IMR-90 (cell line): Measurements from ENCODE around the gene TBC1D1. TPM values are rescaled to one million over a fixed set of nuclear protein-coding genes. Genes with fewer than 3 reads are reported as not detected.

ENCODE experiments used
- ATAC-seq: fragments of 200-7000 bp; cut with Tn5 transposase; 2 replicates; pipeline ENCODE4 v1.9.1; 2020; ENCODE audit warnings: low read depth, mild to moderate bottlenecking, moderate library complexity
- BruUV-seq: library from RNA; stranded (reverse); fragments of 400-500 nt; replicated peaks from 2 replicates; lab custom pipeline; 2021; lab: Mats Ljungman, UMichigan
- CTCF ChIA-PET: fragments of 300-600 bp; formaldehyde crosslinking; extraction: SDS; loops from one replicate; lab custom pipeline; 2021; ENCODE audit warnings: antibody characterized with exemption; lab: Yijun Ruan, JAX
- POLR2A ChIA-PET: fragments of 300-600 bp; sonication (Branson Sonifier 250); formaldehyde crosslinking; loops from one replicate; lab custom pipeline; 2022; ENCODE audit warnings: antibody characterized with exemption; ENCODE audit not compliant: unreplicated experiment; lab: Charles Lee
- DNase-seq: peaks from one replicate; pipeline ENCODE4 v3.0.0; 2013
- H2AFZ ChIP-seq: replicated peaks from 2 replicates; pipeline ENCODE3; 2013; ENCODE audit warnings: low read length, mild to moderate bottlenecking; ENCODE audit not compliant: poor library complexity
- H2AK5ac ChIP-seq: 2 replicates; pipeline ENCODE4 v1.6.1; 2013; ENCODE audit warnings: low read depth, low read length, inconsistent platforms
- H2AK9ac ChIP-seq: replicated peaks from 2 replicates; pipeline ENCODE3; 2013; ENCODE audit warnings: mild to moderate bottlenecking, low read depth, low read length, moderate library complexity; ENCODE audit not compliant: poor library complexity
- H2BK120ac ChIP-seq: 2 replicates; pipeline ENCODE4 v1.6.1; 2013; ENCODE audit warnings: low read depth, low read length, inconsistent platforms
- H2BK15ac ChIP-seq: 3 replicates; pipeline ENCODE4 v1.6.1; 2013; ENCODE audit warnings: low read depth, low read length, inconsistent platforms
- H2BK20ac ChIP-seq: 2 replicates; pipeline ENCODE4 v1.6.1; 2013; ENCODE audit warnings: low read depth, mild to moderate bottlenecking, inconsistent platforms, low read length, moderate library complexity
- H2BK5ac ChIP-seq: 2 replicates; pipeline ENCODE4 v1.6.1; 2013; ENCODE audit warnings: mild to moderate bottlenecking, low read depth, low read length, inconsistent platforms; ENCODE audit not compliant: poor library complexity, severe bottlenecking
- H3K14ac ChIP-seq: replicated peaks from 2 replicates; pipeline ENCODE4 v1.6.1; 2013; ENCODE audit warnings: low read depth, low read length, inconsistent platforms
- H3K18ac ChIP-seq: 2 replicates; pipeline ENCODE4 v1.6.1; 2013; ENCODE audit warnings: low read depth, low read length, control low read depth
- H3K23ac ChIP-seq: 2 replicates; pipeline ENCODE4 v1.6.1; 2013; ENCODE audit warnings: low read depth, low read length, inconsistent platforms
- H3K27ac ChIP-seq: 2 replicates; pipeline ENCODE4 v1.5.1; 2013; ENCODE audit warnings: mild to moderate bottlenecking, control low read depth, low read length; ENCODE audit not compliant: insufficient read depth
- H3K27me3 ChIP-seq: 2 replicates; pipeline ENCODE4 v1.6.1; 2013; ENCODE audit warnings: low read length; ENCODE audit not compliant: control insufficient read depth, insufficient read depth
- H3K36me3 ChIP-seq: 2 replicates; pipeline ENCODE4 v1.6.1; 2013; ENCODE audit warnings: low read length, mixed read lengths; ENCODE audit not compliant: control insufficient read depth, insufficient read depth
- H3K4ac ChIP-seq: 2 replicates; pipeline ENCODE4 v1.6.1; 2013; ENCODE audit warnings: low read depth, low read length, inconsistent platforms
- H3K4me1 ChIP-seq: 2 replicates; pipeline ENCODE4 v1.6.1; 2013; ENCODE audit warnings: low read length, mixed read lengths; ENCODE audit not compliant: control insufficient read depth, insufficient read depth
- H3K4me2 ChIP-seq: 2 replicates; pipeline ENCODE4 v1.6.1; 2013; ENCODE audit warnings: low read depth, mild to moderate bottlenecking, control low read depth, low read length, moderate library complexity
- H3K4me3 ChIP-seq: 2 replicates; pipeline ENCODE4 v1.5.1; 2013; ENCODE audit warnings: low read depth, mild to moderate bottlenecking, control low read depth, low read length, moderate library complexity; ENCODE audit not compliant: insufficient read depth
- H3K56ac ChIP-seq: 2 replicates; pipeline ENCODE4 v1.6.1; 2013; ENCODE audit warnings: low read length, inconsistent platforms; ENCODE audit not compliant: insufficient read depth; ENCODE audit errors: extremely low read depth
- H3K79me1 ChIP-seq, 2 experiments: 2 replicates each; pipeline ENCODE4 v1.6.1; 2013; ENCODE audit warnings: low read length in 2 of 2, inconsistent platforms in 1 of 2, low read depth in 1 of 2
- H3K9ac ChIP-seq: 2 replicates; pipeline ENCODE4 v1.6.1; 2013; ENCODE audit warnings: low read depth, low read length, control low read depth
- H3K9me1 ChIP-seq: 2 replicates; pipeline ENCODE4 v1.6.1; 2013; ENCODE audit warnings: low read length, inconsistent platforms; ENCODE audit not compliant: insufficient read depth
- H3K9me3 ChIP-seq: 2 replicates; pipeline ENCODE4 v1.6.1; 2013; ENCODE audit warnings: low read length; ENCODE audit not compliant: control insufficient read depth, insufficient read depth
- H4K20me1 ChIP-seq: 2 replicates; pipeline ENCODE4 v1.6.1; 2013; ENCODE audit warnings: low read length, inconsistent platforms; ENCODE audit not compliant: insufficient read depth
- H4K5ac ChIP-seq: 2 replicates; pipeline ENCODE4 v1.6.1; 2013; ENCODE audit warnings: mild to moderate bottlenecking, low read depth, low read length, control low read depth
- H4K8ac ChIP-seq, 2 experiments: 2 replicates each; pipeline ENCODE4 v1.6.1; 2013; ENCODE audit warnings: low read depth in 2 of 2, low read length in 2 of 2, control low read depth in 1 of 2, inconsistent platforms in 1 of 2
- H4K91ac ChIP-seq: 2 replicates; pipeline ENCODE4 v1.6.1; 2013; ENCODE audit warnings: low read depth, low read length, inconsistent platforms; ENCODE audit not compliant: insufficient read depth
- BHLHE40 ChIP-seq: fragments of 150-350 bp; IDR thresholded peaks from 2 replicates; pipeline ENCODE4 v1.6.1; 2016; ENCODE audit warnings: mild to moderate bottlenecking, low read depth, low read length
- CEBPB ChIP-seq: IDR thresholded peaks from 2 replicates; pipeline ENCODE4 v1.6.1; 2012; ENCODE audit warnings: low read depth, low read length, improper control_type of control experiment
- CHD1 ChIP-seq: IDR thresholded peaks from 2 replicates; pipeline ENCODE4 v1.6.1; 2012; ENCODE audit warnings: low read depth, low read length, improper control_type of control experiment
- CTCF ChIP-seq: conservative IDR thresholded peaks from 2 replicates; pipeline ENCODE4 v1.5.1; 2012; ENCODE audit warnings: mild to moderate bottlenecking, low read depth, low read length, improper control_type of control experiment
- FOS ChIP-seq: fragments of 150-350 bp; IDR thresholded peaks from 2 replicates; pipeline ENCODE4 v1.6.1; 2016; ENCODE audit warnings: low read depth, low read length
- MAFK ChIP-seq: IDR thresholded peaks from 2 replicates; pipeline ENCODE4 v1.6.1; 2012; ENCODE audit warnings: low read depth, low read length, improper control_type of control experiment
- MAZ ChIP-seq: IDR thresholded peaks from 2 replicates; pipeline ENCODE4 v1.6.1; 2012; ENCODE audit warnings: low read depth, mild to moderate bottlenecking, low read length, improper control_type of control experiment, moderate library complexity, borderline replicate concordance
- MXI1 ChIP-seq: IDR thresholded peaks from 2 replicates; pipeline ENCODE4 v1.6.1; 2012; ENCODE audit warnings: low read depth, mild to moderate bottlenecking, low read length, moderate library complexity, borderline replicate concordance
- NFE2L2 ChIP-seq: fragments of 150-350 bp; IDR thresholded peaks from 2 replicates; pipeline ENCODE4 v1.6.1; 2016; ENCODE audit warnings: low read depth, mild to moderate bottlenecking, low read length
- POLR2A ChIP-seq: IDR thresholded peaks from 2 replicates; pipeline ENCODE4 v1.6.1; 2012; ENCODE audit warnings: mild to moderate bottlenecking, low read depth, low read length
- RAD21 ChIP-seq: IDR thresholded peaks from 2 replicates; pipeline ENCODE4 v1.6.1; 2012; ENCODE audit warnings: low read length, improper control_type of control experiment
- RCOR1 ChIP-seq: IDR thresholded peaks from 2 replicates; pipeline ENCODE4 v1.6.1; 2012; ENCODE audit warnings: mild to moderate bottlenecking, low read length, improper control_type of control experiment; ENCODE audit not compliant: insufficient replicate concordance
- RFX5 ChIP-seq: IDR thresholded peaks from 2 replicates; pipeline ENCODE4 v1.8.0; 2012; ENCODE audit warnings: low read depth, mild to moderate bottlenecking, low read length, moderate library complexity
- SMC3 ChIP-seq: fragments of 150-350 bp; IDR thresholded peaks from 2 replicates; pipeline ENCODE4 v1.6.1; 2016; ENCODE audit warnings: low read depth, mild to moderate bottlenecking, antibody characterized with exemption, low read length, moderate library complexity
- WGBS, 2 experiments: methylation state at CpG; one replicate each; pipeline versions ENCODE4 v1.1.5 to v1.1.7; 2013; ENCODE audit warnings: missing lambda C conversion rate in 2 of 2; ENCODE audit not compliant: insufficient read length in 1 of 2; ENCODE audit errors: extremely low coverage in 2 of 2; 5-methylcytosine and 5-hydroxymethylcytosine counted together
- dilution Hi-C: fragments of 300-500 bp; cut with HindIII; formaldehyde crosslinking; loops from one replicate; pipeline ENCODE4 v1.14.3; 2018; ENCODE audit warnings: low sequenced_read_pairs; ENCODE audit not compliant: unreplicated experiment
- in situ Hi-C: fragments of 300-500 bp; cut with MboI; formaldehyde crosslinking; loops from 3 replicates; pipeline ENCODE4 v1.14.3; 2019; ENCODE audit warnings: low sequenced_read_pairs, inconsistent platforms, mixed read lengths
- intact Hi-C: fragments of 100-400 bp; cut with micrococcal nuclease; formaldehyde crosslinking; loops from 2 replicates; pipeline ENCODE4 v1.10.0; 2022
- polyA plus RNA-seq, 3 experiments: library from polyadenylated mRNA; depleted of rRNA; stranded (reverse); fragments of >200 nt; gene quantifications; 2 replicates each; pipeline ENCODE4 v1.2.3, GENCODE V29; 2012; ENCODE audit warnings: low replicate concordance in 1 of 3
- total RNA-seq: library from RNA; depleted of rRNA; stranded (reverse); fragments of >200 nt; gene quantifications from 2 replicates; pipeline ENCODE4 v1.2.3, GENCODE V29; 2012
- TF ChIP-seq, protein P1 (sequence below): fragments of 150-350 bp; IDR thresholded peaks from 2 replicates; pipeline ENCODE4 v1.6.1; 2016; ENCODE audit warnings: low read depth, mild to moderate bottlenecking, low read length, moderate library complexity, borderline replicate concordance
- TF ChIP-seq, protein P2 (sequence below): fragments of 150-350 bp; IDR thresholded peaks from 2 replicates; pipeline ENCODE4 v1.6.1; 2017; ENCODE audit warnings: mild to moderate bottlenecking, antibody characterized with exemption, low read length, low read depth

TBC1D1 gene
- total and polyA plus RNA-seq, 2 of the 4 experiments (the other 2 are of a cell fraction): 42.4 to 104 TPM

DNA sequence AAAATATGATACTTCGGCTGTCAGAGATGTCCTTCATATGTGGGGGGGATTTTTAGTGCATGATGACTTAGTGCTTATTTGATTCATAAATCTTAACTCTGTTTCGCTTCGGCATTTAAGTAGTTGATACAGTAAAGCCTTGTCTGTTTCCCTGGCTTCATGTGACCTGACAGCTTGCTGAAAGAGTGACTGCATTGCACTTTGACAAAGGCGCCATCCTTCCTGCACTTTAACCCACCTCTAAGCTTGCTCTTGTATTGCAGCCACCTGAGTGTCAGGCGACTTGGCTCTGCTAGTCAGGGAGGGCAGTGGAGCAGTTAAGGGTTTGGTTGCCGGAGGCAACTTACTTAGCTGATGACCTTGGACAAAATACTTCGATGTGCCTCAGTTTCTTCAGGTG is 134.8 kb downstream of the TBC1D1 start:
- Histone ChIP-seq H4K20me1 (no peaks in the 10 kb centered on the region), H2AFZ (no peak overlapping the region), H2BK120ac (no peak overlapping the region), H4K8ac (no peak overlapping the region), H3K9me3 (no peaks in the 10 kb centered on the region), H3K14ac (no peak overlapping the region), H2AK9ac (no peak overlapping the region), H3K9ac (no peak overlapping the region), H3K4ac (no peak overlapping the region), H3K18ac (no peak overlapping the region), H3K36me3 (peaks cover 8% of the 10 kb centered on the region), H3K27me3 (no peaks in the 10 kb centered on the region), H3K4me1 (peaks cover 2% of the 10 kb centered on the region; the same call in 1 of the 2 replicates), H4K91ac (no peak overlapping the region), H3K27ac (no peak overlapping the region), H3K4me3 (no peak overlapping the region), H3K56ac (no peak overlapping the region), H4K5ac (no peak overlapping the region), H2BK15ac (no peak overlapping the region), H3K23ac (no peak overlapping the region), H3K9me1 (no peaks in the 10 kb centered on the region), H3K79me1 (no peaks in the 10 kb centered on the region), H2AK5ac (no peak overlapping the region), H2BK20ac (no peak overlapping the region), H3K4me2 (no peak overlapping the region), H2BK5ac (no peak overlapping the region)
- no peak for ATAC-seq
- ChIA-PET CTCF (interaction anchor here (1.1 kb wide), 1 partner anchor 224 kb away, joined by 3 read pairs; no protein-coding TSS in a partner anchor), POLR2A (interaction anchor here (0.6 kb wide), 1 partner anchor 249 kb away, joined by 7 read pairs; no protein-coding TSS in a partner anchor)
- no peak for DNase-seq
- in situ Hi-C loops: no loop called here
- intact Hi-C loops: no loop called here
- no CpG with 5 or more reads among the region's 7 CpGs for WGBS, 2 experiments
- TF ChIP-seq RCOR1: no peak
- TF ChIP-seq RFX5: no peak
- TF ChIP-seq, protein P1, sequence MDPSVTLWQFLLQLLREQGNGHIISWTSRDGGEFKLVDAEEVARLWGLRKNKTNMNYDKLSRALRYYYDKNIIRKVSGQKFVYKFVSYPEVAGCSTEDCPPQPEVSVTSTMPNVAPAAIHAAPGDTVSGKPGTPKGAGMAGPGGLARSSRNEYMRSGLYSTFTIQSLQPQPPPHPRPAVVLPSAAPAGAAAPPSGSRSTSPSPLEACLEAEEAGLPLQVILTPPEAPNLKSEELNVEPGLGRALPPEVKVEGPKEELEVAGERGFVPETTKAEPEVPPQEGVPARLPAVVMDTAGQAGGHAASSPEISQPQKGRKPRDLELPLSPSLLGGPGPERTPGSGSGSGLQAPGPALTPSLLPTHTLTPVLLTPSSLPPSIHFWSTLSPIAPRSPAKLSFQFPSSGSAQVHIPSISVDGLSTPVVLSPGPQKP: no peak
- TF ChIP-seq CTCF: no peak
- TF ChIP-seq SMC3: no peak
- TF ChIP-seq POLR2A: no peak
- no peak for TF ChIP-seq FOS
- TF ChIP-seq MXI1: no peak
- TF ChIP-seq, protein P2, sequence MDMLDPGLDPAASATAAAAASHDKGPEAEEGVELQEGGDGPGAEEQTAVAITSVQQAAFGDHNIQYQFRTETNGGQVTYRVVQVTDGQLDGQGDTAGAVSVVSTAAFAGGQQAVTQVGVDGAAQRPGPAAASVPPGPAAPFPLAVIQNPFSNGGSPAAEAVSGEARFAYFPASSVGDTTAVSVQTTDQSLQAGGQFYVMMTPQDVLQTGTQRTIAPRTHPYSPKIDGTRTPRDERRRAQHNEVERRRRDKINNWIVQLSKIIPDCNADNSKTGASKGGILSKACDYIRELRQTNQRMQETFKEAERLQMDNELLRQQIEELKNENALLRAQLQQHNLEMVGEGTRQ: no peak
- no peak for TF ChIP-seq CEBPB
- TF ChIP-seq NFE2L2: no peak
- no peak for TF ChIP-seq MAZ
- TF ChIP-seq MAFK: no peak
- TF ChIP-seq CHD1: no peak
- TF ChIP-seq RAD21: no peak
- no peak for TF ChIP-seq BHLHE40
- dilution Hi-C loops: no loop called here
- BruUV-seq: no TSS peak
